NT2/D1 (cell line): Measurements from ENCODE around the gene RRAGC.

Experiments
- SUZ12 ChIP-seq: IDR thresholded peaks from 2 replicates; pipeline ENCODE4 v1.6.1; 2011; ENCODE audit not compliant: insufficient read length, insufficient read depth; ENCODE audit errors: extremely low read depth
- ZNF274 ChIP-seq: IDR thresholded peaks from 2 replicates; pipeline ENCODE4 v1.6.1; 2011; ENCODE audit warnings: mild to moderate bottlenecking, low read depth, low read length

- no peak for TF ChIP-seq ZNF274
- TF ChIP-seq SUZ12, result no peak
These were observed 41.2 kb downstream of the RRAGC start for GRCh38 chr1:38818175-38818976.
